Measurements from ENCODE around the gene ATXN10.
"Not testable (repeated sequence)": the region's sequence is repeated elsewhere in the genome, so short reads cannot be mapped to it uniquely, and the experiment has no call there.

Gene ATXN10

GRCh38 chr22:45680932-45681700 lies 9.5 kb downstream of the ATXN10 start:
- DNase-seq = no peak

GRCh38 chr22:45682064-45682463 lies 10.4 kb downstream of the ATXN10 start:
- peak; percentile 40 for DNase-seq

- not testable (repeated sequence) for DNase-seq
Measured at GRCh38 chr22:45682773-45683172, 11.1 kb downstream of the ATXN10 start.

GRCh38 chr22:45683248-45683647 lies 11.6 kb downstream of the ATXN10 start:
- DNase-seq = peak; percentile 65

- DNase-seq = no peak
Measured at GRCh38 chr22:45683680-45684079, 12.0 kb downstream of the ATXN10 start.

- peak; percentile 47 for DNase-seq
Measured at GRCh38 chr22:45684169-45684568, 12.5 kb downstream of the ATXN10 start.

GRCh38 chr22:45684752-45685574 lies 13.3 kb downstream of the ATXN10 start:
- DNase-seq = no peak

GRCh38 chr22:45686004-45686403 lies 14.4 kb downstream of the ATXN10 start:
- DNase-seq = no peak

- no peak for DNase-seq
Measured at GRCh38 chr22:45686836-45687235, 15.2 kb downstream of the ATXN10 start.

GRCh38 chr22:45688600-45689080 lies 17.0 kb downstream of the ATXN10 start:
- no peak for DNase-seq

GRCh38 chr22:45689211-45689610 lies 17.6 kb downstream of the ATXN10 start:
- no peak for DNase-seq

- DNase-seq = no peak
Measured at GRCh38 chr22:45690008-45690407, 18.4 kb downstream of the ATXN10 start.

GRCh38 chr22:45692549-45692948 lies 20.9 kb downstream of the ATXN10 start:
- no peak for DNase-seq

- no peak for DNase-seq
Measured at GRCh38 chr22:45693835-45694234, 22.2 kb downstream of the ATXN10 start.

- peak; percentile 57 for DNase-seq
Measured at GRCh38 chr22:45696227-45696626, 24.6 kb downstream of the ATXN10 start.

- DNase-seq = peak; percentile 33
Measured at GRCh38 chr22:45698094-45698493, 26.5 kb downstream of the ATXN10 start.

GRCh38 chr22:45702981-45703380 lies 31.3 kb downstream of the ATXN10 start:
- DNase-seq = no peak

- DNase-seq = no peak
Measured at GRCh38 chr22:45703758-45704157, 32.1 kb downstream of the ATXN10 start.

GRCh38 chr22:45704648-45705047 lies 33.0 kb downstream of the ATXN10 start:
- no peak for DNase-seq

GRCh38 chr22:45707605-45708004 lies 36.0 kb downstream of the ATXN10 start:
- DNase-seq = no peak

GRCh38 chr22:45708145-45708544 lies 36.5 kb downstream of the ATXN10 start:
- no peak for DNase-seq

GRCh38 chr22:45709060-45709739 lies 37.6 kb downstream of the ATXN10 start:
- peak; percentile 65 for DNase-seq

- DNase-seq = peak; percentile 53
Measured at GRCh38 chr22:45709866-45710265, 38.2 kb downstream of the ATXN10 start.

All from suppressor macrophage treated with lipopolysaccharide for 4 hours (primary cell).